ENCODE results near the gene MRPL22. TPM values are rescaled to one million over a fixed set of nuclear protein-coding genes. Genes with fewer than 3 reads are reported as not detected.

The MRPL22 gene
- total RNA-seq, 1 experiment from 2014 or later = 68.3 TPM

GRCh38 chr5:154968953-154969352, 28.1 kb downstream of the MRPL22 start:
- BruUV-seq (replicated peaks) = no TSS peak
- Histone ChIP-seq H3K9ac (ENCODE audit: low read length) (no peak overlapping the region), H3K79me2 (ENCODE audit: insufficient read depth, low read length) (no peaks in the 10 kb centered on the region; the same call in 1 of the 2 replicates), H3K4me3 (replicated peaks in 1 of 2; ENCODE audit: low read depth in 1 of 2, low read length in 2 of 2) (no peak overlapping the region), H3K36me3 (ENCODE audit: control insufficient read depth in 1 of 2, insufficient read depth in 2 of 2, low read length in 2 of 2) (peaks cover 0 to 8% of the 10 kb centered on the region in 2 experiments; a peak in 1 of 4 replicates), H3K9me3 (ENCODE audit: control insufficient read depth in 1 of 2, insufficient read depth in 1 of 2, low read depth in 1 of 2, low read length in 2 of 2) (no peaks in the 10 kb centered on the region), H2AFZ (ENCODE audit: low read depth, low read length, poor library complexity, severe bottlenecking) (no peak overlapping the region), H3K4me1 (ENCODE audit: control insufficient read depth in 1 of 2, insufficient read depth in 2 of 2, low read length in 2 of 2) (no peaks in the 10 kb centered on the region), H3K9me2 (ENCODE audit: insufficient read depth) (no peaks in the 10 kb centered on the region), H3K27ac (ENCODE audit: low read depth, low read length) (no peak overlapping the region), H4K20me1 (ENCODE audit: insufficient read depth) (peaks cover 4% of the 10 kb centered on the region; the same call in 1 of the 2 replicates), H3K4me2 (ENCODE audit: low read length) (no peak overlapping the region), H3K27me3 (ENCODE audit: insufficient read depth, low read length) (no peaks in the 10 kb centered on the region)
- no peak for TF ChIP-seq SRF (IDR thresholded peaks at IDR 0.05; ENCODE audit: low read depth)
- RAD21 ChIA-PET (ENCODE audit: low non-redundant PET in 1 of 2, low total read pairs in 2 of 2, uncharacterized antibody in 2 of 2, unreplicated experiment in 2 of 2) = no interaction called here
- ATAC-seq = no peak
- intact Hi-C loops (cut with micrococcal nuclease) = no loop called here
- POLR2A ChIA-PET = no interaction called here
- no peak for DNase-seq (ENCODE audit: low read depth, low spot score)
- CTCF ChIA-PET = interaction anchor here (1.0 to 3.7 kb wide), 4 partner anchors 15 to 60 kb away, joined by 3 to 11 read pairs (median 6); no protein-coding TSS in a partner anchor

DNA sequence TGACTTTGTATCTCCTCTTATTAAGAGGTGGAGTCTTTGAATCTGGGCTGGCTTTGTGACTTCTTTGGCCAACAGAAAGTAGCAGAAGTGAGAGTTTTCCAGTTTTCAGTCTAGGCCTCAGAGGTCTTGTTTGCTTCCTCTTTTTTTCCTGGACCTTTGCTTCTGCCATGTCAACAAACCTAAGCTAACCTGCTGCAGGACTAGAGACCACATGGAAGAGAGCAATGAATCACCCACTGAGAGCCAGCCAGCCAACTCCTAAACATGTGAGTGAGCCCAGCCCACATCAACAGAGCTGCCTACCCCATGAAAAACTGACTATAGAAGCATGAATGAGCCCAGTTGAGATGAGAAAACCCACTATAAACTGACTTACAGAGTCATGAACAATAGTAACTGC, 29.9 kb downstream of the MRPL22 start:
- H3K9ac ChIP-seq (ENCODE audit: low read length) = no peak overlapping the region
- no peak for ATAC-seq
- H3K27ac ChIP-seq (ENCODE audit: low read depth, low read length) = no peak overlapping the region
- no peak for DNase-seq (ENCODE audit: low read depth, low spot score)
- no peaks in the 10 kb centered on the region for H3K4me1 ChIP-seq (ENCODE audit: control insufficient read depth in 1 of 2, insufficient read depth in 2 of 2, low read length in 2 of 2)
- H3K9me2 ChIP-seq (ENCODE audit: insufficient read depth) = no peaks in the 10 kb centered on the region
- ChIA-PET RAD21 (ENCODE audit: low non-redundant PET in 1 of 2, low total read pairs in 2 of 2, uncharacterized antibody in 2 of 2, unreplicated experiment in 2 of 2) (no interaction called here), CTCF (no interaction called here), POLR2A (no interaction called here)
- intact Hi-C loops (cut with micrococcal nuclease) = loop anchor here (10.0 kb wide), 1 partner anchor 1854 kb away; no protein-coding TSS in a partner anchor
- TF ChIP-seq ZNF274 (IDR thresholded peaks at IDR 0.05; ENCODE audit: low read depth, low read length) = no peak
- no peak for TF ChIP-seq EZH2 (IDR thresholded peaks at IDR 0.05)
- TF ChIP-seq RAD21 (IDR thresholded peaks at IDR 0.05; ENCODE audit: low read depth) = no peak
- no peak for TF ChIP-seq POLR2A (IDR thresholded peaks at IDR 0.05; ENCODE audit: borderline replicate concordance, extremely low read depth, insufficient read depth, insufficient read length)
- no peak for TF ChIP-seq YY1 (IDR thresholded peaks at IDR 0.05; ENCODE audit: extremely low read depth, insufficient replicate concordance, low read depth, low read length)
- TF ChIP-seq SIN3A (IDR thresholded peaks at IDR 0.05; ENCODE audit: low read depth) = no peak
- no peak overlapping the region for H2AFZ ChIP-seq (ENCODE audit: low read depth, low read length, poor library complexity, severe bottlenecking)
- H3K4me2 ChIP-seq (ENCODE audit: low read length) = no peak overlapping the region
- H3K4me3 ChIP-seq (replicated peaks in 1 of 2; ENCODE audit: low read depth in 1 of 2, low read length in 2 of 2) = no peak overlapping the region
- peaks cover 0 to 8% of the 10 kb centered on the region in 2 experiments; a peak in 1 of 4 replicates for H3K36me3 ChIP-seq (ENCODE audit: control insufficient read depth in 1 of 2, insufficient read depth in 2 of 2, low read length in 2 of 2)
- no peaks in the 10 kb centered on the region for H3K27me3 ChIP-seq (ENCODE audit: insufficient read depth, low read length)
- no peaks in the 10 kb centered on the region for H3K9me3 ChIP-seq (ENCODE audit: control insufficient read depth in 1 of 2, insufficient read depth in 1 of 2, low read depth in 1 of 2, low read length in 2 of 2)
- no TSS peak for BruUV-seq (replicated peaks)
- H3K79me2 ChIP-seq (ENCODE audit: insufficient read depth, low read length) = no peaks in the 10 kb centered on the region
- H4K20me1 ChIP-seq (ENCODE audit: insufficient read depth) = peaks cover 4% of the 10 kb centered on the region; the same call in 1 of the 2 replicates
